Lung (tissue), 12 donors: ENCODE measurements around the gene ARGLU1. TPM values are rescaled to one million over a fixed set of nuclear protein-coding genes. Genes with fewer than 3 reads are reported as not detected.

ENCODE experiments used
- ATAC-seq: fragments of 200-7000 bp; cut with Tn5 transposase; one replicate; pipeline ENCODE4 v1.9.1; 2020; ENCODE audit warnings: moderate number of reproducible peaks; ENCODE audit not compliant: insufficient read depth, low FRiP score
- DNase-seq, 3 donors: peaks; one replicate each; pipeline ENCODE4 v3.0.0-alpha.2; 2013 to 2017
- H3K27ac ChIP-seq, 2 donors: one replicate each; pipeline ENCODE4 v1.5.1; 2013; ENCODE audit warnings: mild to moderate bottlenecking in 2 of 2, moderate library complexity in 2 of 2, control low read depth in 1 of 2, inconsistent platforms in 1 of 2, low read depth in 1 of 2, low read length in 1 of 2
- H3K27me3 ChIP-seq, 3 donors: one replicate each; pipeline ENCODE4 v1.5.1; 2013; ENCODE audit warnings: low read length in 2 of 3; ENCODE audit not compliant: control insufficient read depth in 3 of 3, insufficient read depth in 3 of 3
- H3K36me3 ChIP-seq, 4 donors: one replicate each; pipeline ENCODE4 v1.5.1; 2013; ENCODE audit warnings: low read length in 4 of 4, mild to moderate bottlenecking in 1 of 4, moderate library complexity in 1 of 4; ENCODE audit not compliant: control insufficient read depth in 4 of 4, insufficient read depth in 4 of 4
- H3K4me1 ChIP-seq, 5 donors: one replicate each; pipeline ENCODE4 v1.5.1; 2013; ENCODE audit warnings: low read length in 5 of 5, mild to moderate bottlenecking in 2 of 5, moderate library complexity in 1 of 5; ENCODE audit not compliant: control insufficient read depth in 5 of 5, insufficient read depth in 5 of 5
- H3K4me3 ChIP-seq: one replicate; pipeline ENCODE4 v1.5.1; 2013; ENCODE audit warnings: mild to moderate bottlenecking, control low read depth, moderate library complexity
- H3K9ac ChIP-seq, 2 donors: one replicate each; pipeline ENCODE4 v1.5.1; 2013; ENCODE audit warnings: low read length in 2 of 2, control low read depth in 1 of 2; ENCODE audit not compliant: insufficient read depth in 1 of 2
- H3K9me3 ChIP-seq, 4 donors: one replicate each; pipeline ENCODE4 v1.5.1; 2013; ENCODE audit warnings: low read length in 3 of 4, mild to moderate bottlenecking in 1 of 4, moderate library complexity in 1 of 4; ENCODE audit not compliant: control insufficient read depth in 4 of 4, insufficient read depth in 3 of 4
- CTCF ChIP-seq: IDR thresholded peaks from 2 replicates; pipeline ENCODE4 v1.5.1; 2012; ENCODE audit warnings: mild to moderate bottlenecking; ENCODE audit errors: control extremely low read depth, extremely low read depth
- WGBS, 2 donors: extraction: QIAGEN DNeasy Blood & Tissue Kit; methylation state at CpG; one replicate each; pipeline ENCODE4 v1.1.7; 2013; 5-methylcytosine and 5-hydroxymethylcytosine counted together
- polyA plus RNA-seq, 2 donors: library from polyadenylated mRNA; stranded (reverse); fragments of 200-250 nt; gene quantifications; one replicate each; pipeline ENCODE4 v1.2.1, GENCODE V29; 2013
- total RNA-seq, 2 donors: library from RNA; depleted of rRNA in 1 of 2; stranded (reverse); fragments of >200 nt in 1 of 2; gene quantifications; one replicate each; pipeline ENCODE4 v1.2.1, GENCODE V29; 2014 to 2021
- donor health status: control.
- donor health status: control.
- donor health status: Bipolar disorder and iron deficiency.
- donor health status: healthy.
- donor health status: DM: yes; HTN: yes; CAD: no.

The ARGLU1 gene
- total and polyA plus RNA-seq, 4 donors, result 58.8 to 256 (median 91.5) TPM

DNA sequence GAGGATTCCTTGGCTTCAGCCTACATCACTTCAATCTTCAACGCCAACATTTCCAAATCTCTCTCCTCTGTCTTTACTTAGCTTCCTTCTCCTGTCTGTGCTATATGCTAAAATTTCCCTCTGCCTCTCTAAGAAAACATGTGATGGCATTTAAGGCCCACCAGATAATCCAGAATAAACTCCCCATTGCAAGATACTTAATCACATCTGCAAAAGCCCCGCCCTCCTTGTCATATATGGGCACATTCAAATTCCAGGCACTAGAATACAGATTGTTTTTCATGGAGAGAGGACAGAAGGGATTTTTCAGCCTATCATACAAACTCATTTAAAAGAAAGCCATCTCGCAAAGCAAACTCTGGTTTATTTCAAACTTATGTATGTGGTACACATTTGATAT is 16.2 kb downstream of the ARGLU1 start:
- Histone ChIP-seq H3K4me1 (peaks cover 0 to 17% (median 3%) of the 10 kb centered on the region in 5 donors), H3K27ac (no peak overlapping the region), H3K9me3 (no peaks in the 10 kb centered on the region), H3K36me3 (peaks cover 11 to 38% (median 17%) of the 10 kb centered on the region in 4 donors), H3K4me3 (no peak overlapping the region), H3K27me3 (no peaks in the 10 kb centered on the region), H3K9ac (no peak overlapping the region)
- TF ChIP-seq CTCF, result no peak
- DNase-seq (no peak), ATAC-seq (no peak)
- WGBS, 2 donors, result 80 to 91% methylated on average over 3 of the region's 3 CpGs

DNA sequence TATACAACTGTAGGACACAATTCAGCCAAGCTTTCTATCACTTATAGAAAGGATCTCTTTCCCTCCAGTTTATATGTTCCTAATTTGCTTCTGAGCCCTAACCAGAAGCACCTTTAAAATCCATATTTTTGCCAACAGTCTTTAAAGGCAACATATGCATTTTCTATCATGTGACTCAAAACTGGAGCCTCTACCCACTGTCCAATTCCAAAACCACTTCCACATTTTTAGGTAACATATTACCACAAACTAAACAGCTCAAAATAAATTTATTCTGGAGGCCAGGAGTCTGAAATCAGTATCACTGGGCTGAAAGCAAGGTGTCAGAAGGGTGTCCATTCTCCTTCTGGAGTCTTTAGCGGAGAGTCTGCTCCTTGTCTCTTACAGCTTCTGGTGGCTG is 16.6 kb downstream of the ARGLU1 start:
- Histone ChIP-seq H3K9ac (no peak overlapping the region), H3K36me3 (peaks cover 12 to 38% (median 16%) of the 10 kb centered on the region in 4 donors), H3K4me3 (no peak overlapping the region), H3K9me3 (no peaks in the 10 kb centered on the region), H3K27ac (no peak overlapping the region), H3K27me3 (no peaks in the 10 kb centered on the region), H3K4me1 (peaks cover 0 to 17% (median 3%) of the 10 kb centered on the region in 5 donors)
- no peak for TF ChIP-seq CTCF
- WGBS, 2 donors, result 93 to 95% methylated on average over 1 of the region's 1 CpG
- no peak for ATAC-seq
- no peak for DNase-seq

DNA sequence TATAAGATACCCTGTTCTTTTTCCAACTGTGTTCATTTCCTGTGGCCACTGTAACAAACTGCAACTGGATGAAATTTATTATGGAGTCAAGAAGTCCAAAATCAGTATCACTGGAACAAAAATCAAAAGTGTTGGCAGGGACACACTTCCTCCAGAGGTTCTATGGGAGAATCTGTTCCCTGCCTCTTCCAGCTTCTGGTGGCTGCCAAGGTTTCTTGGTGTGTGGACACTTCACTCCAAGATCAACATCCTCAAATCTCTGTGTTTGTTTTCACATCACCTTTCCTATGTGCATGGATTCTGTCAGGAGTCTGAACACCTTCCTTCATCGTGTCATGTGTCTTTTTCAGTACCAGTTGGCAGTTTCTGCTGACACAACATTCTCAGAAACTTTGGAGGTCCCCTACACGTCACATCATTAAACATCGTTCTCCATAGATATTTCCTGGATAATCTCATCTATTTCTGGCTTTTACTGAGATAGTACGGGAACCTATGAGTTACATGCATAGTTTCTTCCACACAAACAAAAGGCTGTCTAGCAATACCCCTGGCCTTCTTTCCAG is 17.3 kb downstream of the ARGLU1 start:
- Histone ChIP-seq H3K9me3 (no peaks in the 10 kb centered on the region), H3K4me3 (no peak overlapping the region), H3K4me1 (peaks cover 0 to 17% (median 3%) of the 10 kb centered on the region in 5 donors), H3K27ac (no peak overlapping the region), H3K36me3 (peaks cover 8 to 39% (median 13%) of the 10 kb centered on the region in 4 donors), H3K27me3 (no peaks in the 10 kb centered on the region), H3K9ac (no peak overlapping the region)
- WGBS, 2 donors, result 70 to 89% methylated on average over 4 of the region's 4 CpGs
- no peak for ATAC-seq
- no peak for TF ChIP-seq CTCF
- no peak for DNase-seq

GRCh38 chr13:106548064-106548696 is 19.8 kb downstream of the ARGLU1 start:
- Histone ChIP-seq H3K27me3 (no peaks in the 10 kb centered on the region), H3K4me3 (no peak overlapping the region), H3K4me1 (peaks cover 0 to 17% (median 3%) of the 10 kb centered on the region in 5 donors), H3K9me3 (no peaks in the 10 kb centered on the region), H3K36me3 (peaks cover 2 to 35% (median 9%) of the 10 kb centered on the region in 4 donors), H3K9ac (no peak overlapping the region), H3K27ac (no peak overlapping the region)
- WGBS, 2 donors, result 78 to 90% methylated on average over 3 of the region's 3 CpGs
- no peak for DNase-seq
- no peak for TF ChIP-seq CTCF
- ATAC-seq, result no peak
